ENCODE data around the gene FERMT3.
A peak's percentile ranks its signal among the peaks of the same experiment; 100 is the strongest.

The FERMT3 gene

DNA sequence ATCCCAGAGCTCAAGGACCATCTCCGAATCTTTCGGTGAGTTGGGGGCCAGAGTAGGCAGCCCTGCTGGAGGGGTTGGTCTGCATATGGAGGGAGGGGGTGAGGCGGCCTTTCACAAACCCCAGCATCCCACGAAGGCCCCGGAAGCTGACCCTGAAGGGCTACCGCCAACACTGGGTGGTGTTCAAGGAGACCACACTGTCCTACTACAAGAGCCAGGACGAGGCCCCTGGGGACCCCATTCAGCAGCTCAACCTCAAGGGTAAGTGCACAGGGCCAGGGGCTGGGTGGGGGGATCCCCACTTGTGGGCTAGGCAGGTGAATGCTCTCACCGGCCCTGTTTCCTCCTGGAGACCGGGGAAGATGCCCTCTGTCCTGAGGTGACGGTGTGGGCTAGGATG lies 13.2 kb downstream of the FERMT3 start:
- DNase-seq (ENCODE audit: low read depth, low spot score), result no peak

DNA sequence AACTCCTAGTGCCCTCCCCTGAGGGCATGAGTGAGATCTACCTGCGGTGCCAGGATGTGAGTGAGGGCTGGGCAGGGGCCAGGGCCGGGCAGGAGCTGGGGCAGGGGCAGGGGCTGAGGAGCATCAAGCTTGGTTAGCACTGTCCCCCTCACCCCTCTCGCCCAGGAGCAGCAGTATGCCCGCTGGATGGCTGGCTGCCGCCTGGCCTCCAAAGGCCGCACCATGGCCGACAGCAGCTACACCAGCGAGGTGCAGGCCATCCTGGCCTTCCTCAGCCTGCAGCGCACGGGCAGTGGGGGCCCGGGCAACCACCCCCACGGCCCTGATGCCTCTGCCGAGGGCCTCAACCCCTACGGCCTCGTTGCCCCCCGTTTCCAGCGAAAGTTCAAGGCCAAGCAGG lies 13.8 kb downstream of the FERMT3 start:
- DNase-seq (ENCODE audit: low read depth, low spot score), result no peak

DNA sequence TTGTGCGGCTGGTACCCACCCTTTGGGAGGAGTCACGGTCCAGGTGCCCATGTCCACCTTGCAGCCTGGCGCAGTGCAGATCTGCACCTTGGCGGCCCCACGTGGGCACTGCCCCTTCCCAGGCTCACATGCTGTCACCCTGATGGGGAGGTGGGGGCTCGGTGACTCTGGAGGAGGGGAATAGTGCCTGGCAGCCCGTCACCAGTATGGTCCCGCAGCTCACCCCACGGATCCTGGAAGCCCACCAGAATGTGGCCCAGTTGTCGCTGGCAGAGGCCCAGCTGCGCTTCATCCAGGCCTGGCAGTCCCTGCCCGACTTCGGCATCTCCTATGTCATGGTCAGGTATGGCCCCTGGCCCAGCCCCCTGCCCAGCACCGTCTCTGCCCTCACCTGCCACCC lies 14.3 kb downstream of the FERMT3 start:
- no peak for DNase-seq (ENCODE audit: low read depth, low spot score)

DNA sequence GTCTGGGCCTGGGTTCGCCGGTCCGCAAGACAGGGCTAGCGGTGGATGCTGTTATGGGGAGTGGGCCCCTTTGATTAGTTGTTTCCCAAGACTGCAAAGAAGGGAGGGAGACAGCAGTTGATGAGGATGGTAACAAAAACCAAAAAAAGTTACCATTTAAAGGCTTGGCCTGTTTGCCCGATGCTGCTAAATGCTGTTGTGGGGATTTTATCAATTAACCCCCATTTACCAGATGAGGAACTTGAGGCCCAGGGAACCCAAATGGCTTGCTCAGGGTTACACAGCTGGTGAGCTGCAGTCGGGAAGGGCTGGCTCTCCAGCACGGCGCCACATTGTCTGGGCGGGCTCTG lies 16.1 kb downstream of the FERMT3 start:
- no peak for DNase-seq (ENCODE audit: low read depth, low spot score)

DNA sequence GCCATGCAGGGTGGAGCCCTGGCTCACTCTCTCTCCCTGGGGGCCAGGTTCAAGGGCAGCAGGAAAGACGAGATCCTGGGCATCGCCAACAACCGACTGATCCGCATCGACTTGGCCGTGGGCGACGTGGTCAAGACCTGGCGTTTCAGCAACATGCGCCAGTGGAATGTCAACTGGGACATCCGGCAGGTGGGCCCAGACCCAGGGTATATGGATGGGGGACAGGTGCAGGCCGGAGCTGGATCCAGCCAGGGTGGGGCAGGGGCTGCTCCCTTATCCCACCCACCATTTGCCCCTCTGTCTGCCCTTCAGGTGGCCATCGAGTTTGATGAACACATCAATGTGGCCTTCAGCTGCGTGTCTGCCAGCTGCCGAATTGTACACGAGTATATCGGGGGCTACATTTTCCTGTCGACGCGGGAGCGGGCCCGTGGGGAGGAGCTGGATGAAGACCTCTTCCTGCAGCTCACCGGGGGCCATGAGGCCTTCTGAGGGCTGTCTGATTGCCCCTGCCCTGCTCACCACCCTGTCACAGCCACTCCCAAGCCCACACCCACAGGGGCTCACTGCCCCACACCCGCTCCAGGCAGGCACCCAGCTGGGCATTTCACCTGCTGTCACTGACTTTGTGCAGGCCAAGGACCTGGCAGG lies 16.6 kb downstream of the FERMT3 start:
- no peak for DNase-seq (ENCODE audit: low read depth, low spot score)

DNA sequence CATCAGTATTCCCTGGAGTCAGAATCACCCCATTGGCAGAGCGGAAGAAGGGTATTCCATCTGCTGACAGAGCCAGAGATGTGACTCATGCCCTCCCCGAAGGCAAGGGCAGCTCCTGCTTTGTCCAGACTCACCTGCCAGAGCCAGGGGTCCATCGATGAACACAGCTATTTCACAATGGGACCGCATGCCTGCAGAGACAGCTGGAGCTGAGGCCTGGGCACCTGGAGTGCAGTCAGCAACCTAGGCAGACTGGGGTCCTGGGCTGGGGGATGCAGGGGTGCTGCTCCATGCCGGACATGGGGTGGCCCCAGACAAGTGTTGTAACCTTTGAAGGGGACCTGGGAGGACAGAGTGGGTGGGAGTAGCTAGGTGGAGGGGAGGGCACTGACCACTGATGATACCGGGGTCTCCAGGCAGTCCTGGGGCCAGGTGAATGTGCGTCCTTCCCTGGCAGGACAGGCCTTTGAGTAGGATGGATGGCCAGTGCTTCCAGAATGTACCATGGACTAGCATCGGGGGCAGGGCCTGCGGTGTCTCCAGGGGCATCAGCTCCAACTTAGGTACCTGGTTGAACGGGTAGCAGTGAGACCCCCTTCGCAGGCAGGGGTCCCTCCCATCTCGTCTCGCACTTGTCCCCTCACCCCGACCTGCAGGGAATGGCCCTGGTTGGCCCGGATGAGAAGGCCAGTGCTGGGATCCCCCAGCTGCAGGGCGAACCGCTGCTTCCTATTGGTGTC lies 17.8 kb downstream of the FERMT3 start:
- no peak for DNase-seq (ENCODE audit: low read depth, low spot score)

DNA sequence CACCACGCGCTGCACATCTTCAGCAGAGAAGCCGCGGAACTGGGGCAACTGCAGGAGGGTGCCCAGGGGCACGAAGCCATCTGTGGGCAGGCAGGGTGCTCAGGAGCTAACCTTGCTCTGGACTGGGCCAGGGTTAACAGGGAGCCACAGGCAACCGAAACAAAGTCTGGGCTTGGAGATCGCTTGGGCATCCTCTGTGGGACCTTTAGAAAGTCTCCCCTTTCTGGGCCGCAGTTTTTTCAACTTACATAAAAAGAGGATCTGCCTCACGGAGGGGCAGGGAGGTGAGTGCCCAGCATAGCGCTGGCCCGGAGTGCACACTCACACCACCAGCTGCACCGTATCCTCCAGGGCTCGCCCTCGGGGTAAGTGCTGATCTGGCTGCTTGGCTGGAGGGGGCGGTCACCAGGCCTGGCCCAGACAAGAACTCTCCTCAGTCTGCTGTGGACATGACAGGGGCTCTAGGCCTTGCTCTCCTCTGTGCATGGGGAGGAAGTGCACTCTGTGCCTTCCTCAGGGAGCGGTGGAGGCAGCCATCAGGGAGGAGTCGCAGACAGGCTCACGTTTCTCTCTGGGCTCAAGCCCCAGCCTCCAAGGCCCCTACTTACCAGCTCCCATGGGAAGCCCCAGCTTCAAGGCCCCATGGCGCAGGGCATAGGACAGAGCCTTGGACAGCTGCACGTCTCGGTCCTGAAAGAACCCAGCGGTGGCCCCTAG lies 18.5 kb downstream of the FERMT3 start:
- no peak for DNase-seq (ENCODE audit: low read depth, low spot score)

DNA sequence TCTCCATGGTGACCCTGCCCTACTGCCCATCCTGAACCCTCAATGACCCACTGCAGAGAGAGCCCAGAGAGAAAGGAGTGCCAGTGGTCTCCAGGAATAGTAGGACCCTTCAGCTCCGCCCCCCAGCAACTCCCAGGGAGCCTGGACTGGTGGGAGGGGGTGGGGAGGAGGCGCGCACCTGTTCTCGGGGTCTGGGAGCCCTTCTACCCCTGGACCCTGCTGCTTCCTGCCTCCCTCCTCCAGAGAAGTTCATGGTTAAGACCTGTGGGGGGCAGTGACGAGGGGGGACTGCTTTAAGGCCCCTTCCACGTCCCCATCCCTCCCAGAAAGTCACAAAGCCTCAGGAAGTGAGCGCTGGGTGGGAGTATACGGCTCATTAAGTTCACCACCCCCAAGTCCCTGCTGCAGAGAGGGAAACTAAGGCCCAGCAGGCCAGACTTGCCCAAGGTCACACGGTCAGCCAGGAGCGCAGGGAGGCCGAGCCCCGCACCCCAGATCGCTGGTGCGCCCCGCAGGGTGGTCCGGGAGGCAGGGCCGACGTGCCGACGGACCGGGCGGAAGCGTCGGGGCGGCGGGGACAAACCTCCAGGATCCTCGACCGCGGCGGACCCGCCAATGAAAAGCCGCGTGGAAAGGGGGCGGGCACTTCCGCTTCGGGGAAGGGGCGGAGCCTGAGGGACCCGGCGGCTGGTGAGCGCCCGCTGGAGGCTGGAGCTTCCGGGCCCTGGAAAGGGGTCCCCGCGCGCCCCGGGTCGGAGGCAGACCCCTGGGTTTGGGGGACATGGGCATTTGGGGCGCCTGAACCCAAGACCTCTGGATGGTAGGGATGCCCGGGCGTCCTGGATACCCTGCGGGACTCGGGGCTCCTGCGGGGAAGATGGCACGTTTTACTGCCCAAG lies 19.3 kb downstream of the FERMT3 start, which contains the start of the genes NUDT22 and TRPT1:
NUDT22 (plus strand) TSS at position 667 of the 899 bp plus-strand sequence. CDS start 379 bp downstream, outside the sequence.
TRPT1 (minus strand) TSS at position 579 of the 899 bp plus-strand sequence; CDS start at position 253, 326 bp downstream.
- DNase-seq (ENCODE audit: low read depth, low spot score), result peak; percentile 86

DNA sequence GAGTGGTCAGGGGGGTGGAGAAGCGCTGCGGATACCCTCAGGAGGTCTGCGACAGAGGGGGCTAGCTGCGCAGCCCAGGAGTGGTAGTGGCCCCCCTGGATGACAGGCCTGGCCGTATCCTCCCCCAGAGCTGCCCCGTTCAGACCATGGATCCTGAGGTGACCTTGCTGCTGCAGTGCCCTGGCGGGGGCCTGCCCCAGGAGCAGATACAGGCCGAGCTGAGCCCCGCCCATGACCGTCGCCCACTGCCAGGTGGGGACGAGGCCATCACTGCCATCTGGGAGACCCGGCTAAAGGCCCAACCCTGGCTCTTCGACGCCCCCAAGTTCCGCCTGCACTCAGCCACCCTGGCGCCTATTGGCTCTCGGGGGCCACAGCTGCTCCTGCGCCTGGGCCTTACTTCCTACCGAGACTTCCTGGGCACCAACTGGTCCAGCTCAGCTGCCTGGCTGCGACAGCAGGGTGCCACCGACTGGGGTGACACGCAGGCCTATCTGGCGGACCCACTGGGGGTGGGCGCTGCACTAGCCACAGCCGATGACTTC lies 20.1 kb downstream of the FERMT3 start:
- no peak for DNase-seq (ENCODE audit: low read depth, low spot score)

DNA sequence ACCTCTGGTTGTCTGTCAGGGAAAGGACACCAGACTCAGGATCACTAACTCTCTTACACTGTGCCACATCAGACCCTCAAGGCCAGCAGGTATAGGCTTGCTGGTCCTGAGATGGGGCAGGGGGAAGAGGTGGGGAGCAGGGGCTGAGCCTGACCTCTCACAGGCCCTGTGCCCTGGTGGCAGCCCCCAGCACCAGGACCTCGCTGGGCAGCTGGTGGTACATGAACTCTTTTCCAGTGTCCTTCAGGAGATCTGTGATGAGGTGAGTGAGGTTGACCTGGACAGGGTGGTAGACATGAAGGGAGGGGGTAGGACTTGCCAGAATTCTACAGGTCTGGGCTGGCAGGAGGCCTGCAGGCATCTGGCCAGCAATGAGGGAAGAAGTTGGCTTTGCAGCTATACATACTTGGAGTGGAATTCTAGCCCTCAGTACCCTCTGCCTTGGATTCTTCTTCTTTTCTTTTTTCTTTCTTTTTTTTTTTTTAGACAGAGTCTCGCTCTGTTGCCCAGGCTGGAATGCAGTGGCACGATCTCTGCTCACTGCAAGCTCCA lies 21.0 kb downstream of the FERMT3 start:
- no peak for DNase-seq (ENCODE audit: low read depth, low spot score)

DNA sequence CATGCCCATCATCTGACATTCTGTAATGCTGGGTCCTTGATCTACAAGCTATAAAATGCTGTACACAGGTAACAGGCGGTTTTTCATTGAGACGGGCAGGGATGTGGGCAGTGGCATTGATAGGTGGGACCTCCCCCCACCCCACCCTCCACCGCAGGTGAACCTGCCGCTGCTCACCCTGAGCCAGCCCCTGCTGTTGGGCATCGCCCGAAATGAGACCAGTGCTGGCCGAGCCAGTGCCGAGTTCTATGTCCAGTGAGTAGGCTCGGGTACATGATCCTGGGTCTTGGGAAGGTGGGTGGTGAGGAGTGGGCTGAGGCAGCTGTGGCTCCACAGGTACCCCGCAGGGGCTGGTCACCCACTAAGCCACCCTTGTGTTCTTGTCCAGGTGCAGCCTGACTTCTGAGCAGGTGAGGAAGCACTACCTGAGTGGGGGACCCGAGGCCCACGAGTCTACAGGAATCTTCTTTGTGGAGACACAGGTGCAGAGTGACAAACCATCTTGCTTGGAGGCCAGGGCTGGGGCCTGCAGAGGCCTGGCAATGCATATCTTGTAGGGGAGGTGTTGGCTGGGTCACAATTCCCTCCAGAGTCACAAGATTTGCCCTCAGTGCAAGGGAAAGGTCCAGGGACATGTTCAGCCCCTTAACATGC lies 22.7 kb downstream of the FERMT3 start:
- DNase-seq (ENCODE audit: low read depth, low spot score), result no peak

DNA sequence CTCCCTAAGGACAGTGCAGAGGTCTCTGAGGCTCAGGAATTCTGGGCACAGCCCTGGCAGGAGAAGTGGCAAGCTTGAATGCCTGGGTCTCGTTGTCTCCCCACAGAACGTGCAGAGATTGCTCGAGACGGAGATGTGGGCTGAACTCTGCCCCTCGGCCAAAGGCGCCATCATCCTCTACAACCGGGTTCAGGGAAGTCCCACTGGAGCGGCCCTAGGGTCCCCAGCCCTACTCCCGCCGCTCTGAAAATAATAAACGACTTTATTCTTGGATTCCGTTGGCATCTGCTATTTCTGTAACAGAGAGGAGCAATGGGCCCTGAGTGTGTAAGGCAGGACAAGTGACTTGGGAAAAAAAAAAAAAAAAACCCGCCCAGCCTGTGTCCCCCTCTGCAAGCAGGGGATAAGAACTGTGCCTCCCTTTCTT lies 23.2 kb downstream of the FERMT3 start:
- DNase-seq (ENCODE audit: low read depth, low spot score), result no peak

DNA sequence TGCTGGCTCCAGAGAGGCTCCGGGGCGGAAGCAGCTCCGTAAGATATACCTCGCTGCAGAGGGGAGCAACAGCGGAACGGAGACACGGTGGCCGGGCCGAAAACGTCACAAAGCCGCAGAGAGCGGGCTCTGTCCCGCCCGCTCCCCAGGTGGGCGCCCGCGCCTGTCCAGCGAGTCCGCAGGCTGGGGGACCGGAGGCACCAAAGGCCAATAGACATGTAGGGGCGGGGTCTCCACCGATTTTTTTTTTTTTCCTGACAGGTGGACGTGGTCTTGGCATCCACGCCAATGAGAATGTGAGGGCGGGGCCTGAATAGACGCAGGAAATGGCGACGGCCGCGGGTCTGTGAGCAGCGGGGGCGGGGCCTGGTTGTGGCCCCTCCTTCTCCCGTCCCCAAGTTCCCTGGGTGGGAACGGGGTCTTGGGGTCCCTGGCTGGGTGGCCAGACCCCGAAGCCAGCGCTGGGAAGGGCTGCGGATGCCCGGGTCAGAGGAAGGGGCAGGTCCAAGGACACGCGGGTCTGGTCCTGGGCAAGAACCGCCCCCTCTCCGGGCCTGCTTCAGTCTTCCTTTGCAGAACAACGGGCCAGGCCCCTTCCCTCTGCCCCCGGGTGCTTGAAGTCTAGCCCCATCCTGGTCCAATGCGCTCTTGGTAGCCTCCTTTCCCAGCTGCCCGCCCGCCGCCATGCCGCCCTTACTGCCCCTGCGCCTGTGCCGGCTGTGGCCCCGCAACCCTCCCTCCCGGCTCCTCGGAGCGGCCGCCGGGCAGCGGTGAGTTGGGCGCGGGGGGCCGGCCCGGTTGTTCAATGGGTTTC lies 23.9 kb downstream of the FERMT3 start, which contains the start of gene DNAJC4:
DNAJC4 (plus strand) TSS at position 378 of the 814 bp plus-strand sequence; CDS start at position 685, 307 bp downstream.
- DNase-seq (ENCODE audit: low read depth, low spot score), result peak; percentile 97

DNA sequence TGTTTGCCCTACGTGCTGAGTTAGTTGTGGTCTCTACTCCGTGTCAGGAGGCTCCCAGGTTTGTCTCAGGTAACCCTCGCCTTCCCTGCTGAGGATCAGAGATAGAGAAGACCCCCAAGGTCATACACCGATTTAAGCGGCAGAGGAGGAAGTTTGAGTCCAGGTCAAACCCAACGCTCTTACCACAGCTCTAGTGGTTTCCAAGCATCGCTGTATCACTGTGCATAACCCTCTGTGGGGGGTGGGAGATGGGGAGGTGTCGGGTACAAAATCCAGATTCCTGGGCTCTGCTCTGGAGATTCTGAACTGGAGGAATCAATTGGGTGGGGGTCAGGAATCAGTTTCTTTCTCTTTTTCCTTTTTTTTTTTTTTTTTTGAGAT lies 24.5 kb downstream of the FERMT3 start:
- no peak for DNase-seq (ENCODE audit: low read depth, low spot score)

DNA sequence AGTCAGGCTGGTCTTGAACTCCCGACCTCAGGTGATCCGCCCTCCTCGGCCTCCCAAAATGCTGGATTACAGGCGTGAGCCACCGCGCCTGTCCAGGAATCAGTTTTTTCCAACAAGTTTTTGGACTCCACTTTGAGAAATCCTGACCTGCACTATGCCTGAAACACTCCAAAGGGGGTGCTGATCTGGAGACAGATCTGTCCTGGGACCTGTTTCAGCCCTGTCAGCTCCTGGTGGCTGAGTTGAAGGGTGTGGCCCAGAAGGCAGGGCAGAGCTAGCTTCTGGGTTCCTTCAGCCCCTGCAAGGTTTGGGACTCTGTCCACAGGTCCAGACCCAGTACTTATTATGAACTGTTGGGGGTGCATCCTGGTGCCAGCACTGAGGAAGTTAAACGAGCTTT lies 25.0 kb downstream of the FERMT3 start:
- DNase-seq (ENCODE audit: low read depth, low spot score), result no peak

DNA sequence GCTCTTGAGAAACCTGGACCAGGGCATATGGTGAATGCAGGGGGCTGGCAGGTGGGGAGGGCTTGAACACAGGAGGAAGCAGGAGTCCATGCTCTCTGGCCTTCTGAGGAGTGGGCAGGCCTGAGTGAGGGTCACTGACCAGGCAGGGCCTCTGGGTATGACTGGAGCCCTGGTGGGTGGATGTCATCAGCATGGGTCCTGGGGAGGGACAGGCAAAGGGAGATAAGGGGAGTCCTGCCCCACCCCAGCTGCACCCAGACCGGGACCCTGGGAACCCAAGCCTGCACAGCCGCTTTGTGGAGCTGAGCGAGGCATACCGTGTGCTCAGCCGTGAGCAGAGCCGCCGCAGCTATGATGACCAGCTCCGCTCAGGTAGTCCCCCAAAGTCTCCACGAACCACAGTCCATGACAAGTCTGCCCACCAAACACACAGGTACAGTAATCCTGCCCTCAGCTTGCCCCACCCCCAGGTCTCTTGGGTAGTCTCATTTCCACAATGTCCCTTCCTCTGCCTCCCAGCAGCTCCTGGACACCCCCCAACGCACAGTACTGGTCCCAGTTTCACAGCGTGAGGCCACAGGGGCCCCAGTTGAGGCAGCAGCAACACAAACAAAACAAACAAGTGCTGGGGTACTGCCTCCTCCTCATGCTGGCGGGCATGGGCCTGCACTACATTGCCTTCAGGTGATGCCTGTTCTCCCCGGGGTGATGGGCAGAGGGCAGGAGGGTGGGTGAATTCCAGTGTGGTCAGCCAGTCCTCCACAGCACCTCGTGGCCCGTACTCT lies 25.9 kb downstream of the FERMT3 start:
- no peak for DNase-seq (ENCODE audit: low read depth, low spot score)

DNA sequence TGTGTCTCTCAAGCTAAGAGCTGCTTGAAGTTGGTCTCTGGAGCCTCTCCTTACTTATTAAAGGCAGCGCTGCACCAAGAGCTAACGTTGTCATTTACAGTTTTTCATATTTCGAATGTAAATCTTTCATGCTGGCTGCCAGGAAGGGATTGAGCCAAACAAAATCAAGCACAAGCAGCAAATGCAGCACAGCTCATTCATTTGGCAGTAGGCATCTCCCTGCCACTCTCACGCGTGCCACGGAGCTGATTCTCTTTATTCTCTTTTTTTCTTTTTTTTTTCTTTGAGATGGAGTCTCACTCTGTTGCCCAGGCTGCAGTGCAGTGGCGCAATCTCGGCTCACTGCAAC lies 26.4 kb downstream of the FERMT3 start:
- DNase-seq (ENCODE audit: low read depth, low spot score), result no peak

DNA sequence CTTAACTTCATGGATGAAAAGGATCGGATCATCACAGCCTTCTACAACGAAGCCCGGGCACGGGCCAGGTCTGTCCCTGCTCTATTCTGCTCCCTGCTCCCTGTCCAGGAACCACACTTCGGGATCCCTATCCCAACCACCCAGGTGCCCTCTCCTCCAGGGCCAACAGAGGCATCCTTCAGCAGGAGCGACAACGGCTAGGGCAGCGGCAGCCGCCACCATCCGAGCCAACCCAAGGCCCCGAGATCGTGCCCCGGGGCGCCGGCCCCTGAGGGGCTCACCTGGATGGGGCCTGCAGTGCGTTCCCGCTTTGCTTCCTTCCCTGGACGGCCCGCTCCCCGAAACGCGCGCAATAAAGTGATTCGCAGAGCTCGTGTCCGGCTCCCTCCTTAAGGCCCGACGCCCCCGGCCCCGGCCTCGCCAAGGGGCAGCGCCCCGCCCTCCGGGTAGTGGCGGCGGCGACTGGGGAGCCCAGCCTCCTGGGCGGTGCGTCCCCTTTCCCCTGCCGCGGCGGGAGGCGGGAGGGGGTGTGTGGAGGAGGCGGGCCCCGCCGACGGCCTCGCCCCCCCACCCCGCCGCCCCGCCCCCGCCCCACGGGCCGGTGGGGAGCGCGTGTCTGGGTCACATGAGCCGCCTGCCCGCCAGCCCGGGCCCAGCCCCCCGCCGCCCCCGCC lies 27.5 kb downstream of the FERMT3 start, which contains the start of gene VEGFB:
VEGFB (plus strand) TSS at position 672 of the 674 bp plus-strand sequence. CDS start 250 bp downstream, outside the sequence.
- no peak for DNase-seq (ENCODE audit: low read depth, low spot score)
